Endometrial microvascular endothelial cells (primary cell): ENCODE data around the gene LOXL3. TPM values are rescaled to one million over a fixed set of nuclear protein-coding genes. Genes with fewer than 3 reads are reported as not detected.

Source experiments
- in situ Hi-C: cut with HindIII; loops from 2 replicates; pipeline ENCODE4 v1.10.0; 2017; ENCODE audit warnings: low sequenced_read_pairs, low pct_unique_long_range_greater_than_20kb; ENCODE audit errors: inconsistent ontology term
- total RNA-seq: library from RNA; depleted of rRNA; stranded (reverse); fragments of >200 nt; gene quantifications from one replicate; pipeline ENCODE4 v1.2.3, GENCODE V29; 2015; ENCODE audit errors: inconsistent ontology term

LOXL3 gene
- total RNA-seq, 1 donor from 2014 or later: 0.65 TPM

DNA sequence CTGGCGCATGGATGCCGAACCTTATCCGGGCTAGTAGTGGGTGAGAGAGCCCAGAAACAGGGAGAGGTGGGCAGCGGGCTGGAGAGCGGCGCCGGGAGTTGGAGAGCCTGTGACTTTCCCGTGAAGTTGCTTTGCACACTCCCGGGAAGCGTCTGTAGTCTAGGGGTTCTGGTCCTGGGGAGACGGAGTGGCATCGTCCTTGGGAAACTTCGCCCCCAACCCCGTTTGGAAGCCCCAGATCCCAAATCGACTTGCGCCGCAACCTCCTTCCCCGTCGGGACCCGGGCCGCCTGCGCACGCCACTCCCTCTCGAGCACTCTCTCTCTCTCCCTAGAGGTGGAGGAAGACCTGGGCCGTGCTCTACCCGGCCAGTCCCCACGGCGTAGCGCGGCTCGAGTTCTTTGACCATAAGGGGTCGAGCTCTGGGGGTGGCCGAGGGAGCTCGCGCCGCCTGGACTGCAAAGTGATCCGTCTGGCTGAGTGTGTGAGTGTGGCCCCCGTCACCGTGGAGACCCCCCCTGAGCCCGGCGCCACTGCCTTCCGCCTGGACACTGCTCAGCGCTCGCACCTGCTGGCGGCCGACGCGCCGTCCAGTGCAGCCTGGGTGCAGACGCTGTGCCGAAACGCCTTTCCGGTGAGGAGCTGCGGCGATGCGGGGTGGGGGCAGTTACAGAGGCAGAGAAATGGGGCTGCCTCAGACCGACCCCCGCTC lies 1.2 kb upstream of the LOXL3 start:
- in situ Hi-C loops: no loop called here

DNA sequence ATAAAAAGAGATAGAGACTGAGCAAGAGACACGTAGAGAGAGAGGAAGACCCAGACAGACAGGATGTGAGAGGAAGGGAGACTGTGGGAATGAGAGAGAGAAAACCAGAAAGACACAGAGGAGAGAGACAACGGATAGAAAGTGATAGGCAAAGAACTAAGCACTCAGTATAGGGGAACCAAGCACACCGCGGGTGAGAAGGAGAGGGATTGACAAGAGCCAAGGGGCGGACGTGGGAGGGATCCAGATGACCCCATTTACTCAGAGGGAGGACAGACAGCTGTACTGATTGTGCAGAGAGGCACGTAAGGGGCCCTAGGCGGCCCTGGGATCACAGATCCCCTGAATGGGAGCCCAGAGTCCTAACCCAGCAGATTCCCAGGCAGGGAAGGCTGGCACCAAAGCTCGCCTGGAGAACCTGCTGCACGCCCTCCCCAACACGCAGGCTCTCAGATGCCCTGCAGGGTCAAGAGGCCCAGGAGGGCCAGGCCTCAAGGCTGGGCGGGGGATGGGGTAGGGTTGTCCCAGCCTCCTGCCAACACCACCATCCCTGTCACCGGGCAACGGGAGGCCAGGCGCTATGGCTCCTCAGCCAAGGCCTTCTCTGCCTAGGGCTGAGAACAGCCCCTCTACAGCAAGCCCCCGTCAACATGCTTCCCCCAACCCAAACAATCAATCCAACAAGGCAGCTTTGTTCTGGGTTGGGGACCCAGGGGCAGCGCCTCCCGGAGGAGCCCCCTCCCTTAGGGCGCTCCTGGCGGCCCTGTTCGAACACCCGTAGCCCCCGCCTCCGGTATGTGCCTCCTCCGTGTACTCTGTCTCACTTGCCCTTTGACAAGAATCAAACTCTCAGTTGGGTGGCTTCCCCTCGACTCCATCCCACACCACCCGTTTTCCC lies 579 bp downstream of the LOXL3 start:
- in situ Hi-C loops: no loop called here

DNA sequence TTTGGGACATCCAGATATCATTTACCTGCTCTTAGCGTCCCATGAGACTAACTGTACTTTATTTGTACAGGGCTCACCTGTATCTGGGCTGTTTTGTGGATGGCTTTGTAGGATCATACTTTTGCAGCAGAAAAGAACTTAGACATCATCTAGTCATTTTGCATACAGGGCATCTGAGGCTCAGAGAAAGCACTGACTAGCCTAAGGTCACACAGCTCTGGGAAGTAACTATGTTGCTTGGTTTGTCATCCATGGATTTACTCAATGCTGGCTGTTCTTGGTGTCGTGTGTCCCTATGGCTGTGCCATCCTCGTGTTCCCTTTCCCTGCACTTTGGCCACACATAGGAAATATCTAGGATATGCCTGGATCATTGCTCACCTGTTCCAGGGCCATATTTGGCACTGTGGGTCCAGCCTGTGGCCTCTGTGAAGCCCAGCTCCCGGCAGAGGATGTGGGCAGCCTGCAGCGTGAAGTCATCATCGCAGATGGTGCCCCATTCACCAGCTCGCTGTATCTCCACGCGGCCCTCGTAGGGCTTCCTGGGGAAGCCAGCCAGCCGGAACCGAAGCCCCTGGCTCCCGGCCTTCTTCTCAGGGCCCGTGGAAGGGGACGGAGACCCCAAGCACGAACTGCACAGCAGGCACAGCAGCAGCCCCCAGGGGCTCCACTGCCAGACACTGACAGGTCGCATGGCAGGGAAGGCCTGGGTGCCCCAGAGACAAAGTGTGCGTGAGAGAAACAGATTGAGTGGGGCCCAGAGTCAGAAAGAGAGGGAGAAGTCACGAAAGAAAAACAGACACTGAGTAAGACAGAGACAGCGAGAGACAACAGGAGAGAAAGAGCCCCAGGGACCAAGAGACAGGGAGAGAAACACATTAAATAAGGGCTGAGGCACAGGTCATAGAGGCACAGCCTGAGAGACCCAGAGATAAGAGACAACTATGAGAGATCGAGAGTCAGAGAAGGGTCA lies 1.5 kb downstream of the LOXL3 start:
- in situ Hi-C loops: no loop called here

DNA sequence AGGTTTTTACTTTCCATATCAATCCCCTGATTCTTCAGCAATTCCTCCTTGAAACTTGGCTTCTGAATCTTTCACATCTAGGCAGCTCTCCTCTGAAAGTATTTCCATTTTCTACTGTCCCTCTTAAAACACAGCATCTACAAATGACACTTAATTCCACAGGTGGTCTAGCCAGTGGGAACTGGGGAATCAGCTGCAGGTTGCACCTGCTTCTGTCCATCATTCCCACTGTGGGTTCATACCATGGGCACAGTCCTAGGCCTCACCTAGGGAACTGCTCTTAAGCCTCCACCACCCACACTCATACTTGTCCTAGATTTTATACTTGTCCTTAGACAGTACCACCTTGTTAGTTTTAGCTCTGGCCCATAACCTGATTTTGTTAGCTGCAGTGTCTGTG lies 2.2 kb downstream of the LOXL3 start:
- in situ Hi-C loops: no loop called here

DNA sequence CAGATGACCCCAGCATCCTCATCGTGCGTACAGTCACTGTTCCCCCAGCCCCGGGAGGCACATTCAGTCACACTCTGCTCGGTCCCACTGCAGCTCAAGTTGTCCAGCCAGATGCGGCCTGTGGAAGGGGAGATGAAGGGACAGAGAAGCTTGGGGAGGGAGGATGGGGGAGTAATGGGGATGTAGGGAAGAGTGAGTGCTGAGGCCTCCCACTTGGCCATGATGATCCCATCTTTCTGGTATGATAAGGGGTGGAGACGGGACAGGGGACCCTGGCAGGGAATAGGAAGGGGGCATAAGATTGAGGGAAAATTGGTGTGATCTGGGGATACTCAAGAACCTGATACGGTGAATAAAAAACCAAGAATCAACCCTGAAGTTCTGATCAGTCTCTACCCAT lies 3.5 kb downstream of the LOXL3 start:
- in situ Hi-C loops: no loop called here

DNA sequence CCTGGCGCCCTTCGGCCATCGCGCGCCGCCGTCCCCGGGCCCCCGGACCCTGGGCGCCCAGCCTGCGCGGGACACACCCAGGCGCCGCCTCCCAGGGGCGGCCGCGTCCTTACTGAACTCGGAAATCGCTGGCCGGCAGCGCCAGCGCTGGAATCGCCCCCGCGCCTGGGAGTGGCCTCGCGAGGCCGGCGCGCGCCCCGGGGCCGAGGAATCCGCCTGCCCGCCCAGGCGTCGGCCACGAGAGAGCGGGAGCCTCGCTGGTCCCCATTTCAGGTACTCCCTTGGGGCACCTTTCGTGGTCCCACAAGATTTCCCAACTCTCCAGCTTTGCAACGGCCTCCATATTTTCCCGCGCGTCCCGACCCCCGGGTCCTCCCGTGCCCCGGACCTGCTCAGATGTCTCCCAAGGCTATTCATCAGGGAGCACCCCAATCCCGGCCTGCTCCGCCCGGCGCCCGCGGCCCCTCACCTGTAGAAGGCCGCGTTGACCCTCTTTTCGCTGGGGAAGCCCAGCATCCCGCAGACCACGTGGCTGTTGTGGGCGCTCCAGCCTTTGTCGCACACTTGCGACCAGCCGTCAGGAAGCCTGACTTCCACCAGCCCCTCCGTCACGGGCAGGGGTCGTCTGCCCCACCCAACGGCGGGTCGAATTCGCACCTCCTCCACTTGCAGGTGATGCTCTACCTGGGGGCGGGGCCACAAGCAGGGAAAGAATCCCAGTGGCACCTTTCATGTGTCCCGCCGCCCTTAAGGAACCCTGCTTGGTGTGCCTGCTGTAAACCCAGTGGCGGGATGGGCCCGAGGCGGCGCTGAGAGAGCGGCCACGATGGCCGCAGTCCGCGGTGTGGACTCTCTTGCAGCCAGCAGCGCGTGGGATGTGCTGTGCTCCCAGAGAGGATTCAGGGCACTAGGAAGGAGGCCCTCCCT lies 4.6 kb downstream of the LOXL3 start:
- in situ Hi-C loops: no loop called here

DNA sequence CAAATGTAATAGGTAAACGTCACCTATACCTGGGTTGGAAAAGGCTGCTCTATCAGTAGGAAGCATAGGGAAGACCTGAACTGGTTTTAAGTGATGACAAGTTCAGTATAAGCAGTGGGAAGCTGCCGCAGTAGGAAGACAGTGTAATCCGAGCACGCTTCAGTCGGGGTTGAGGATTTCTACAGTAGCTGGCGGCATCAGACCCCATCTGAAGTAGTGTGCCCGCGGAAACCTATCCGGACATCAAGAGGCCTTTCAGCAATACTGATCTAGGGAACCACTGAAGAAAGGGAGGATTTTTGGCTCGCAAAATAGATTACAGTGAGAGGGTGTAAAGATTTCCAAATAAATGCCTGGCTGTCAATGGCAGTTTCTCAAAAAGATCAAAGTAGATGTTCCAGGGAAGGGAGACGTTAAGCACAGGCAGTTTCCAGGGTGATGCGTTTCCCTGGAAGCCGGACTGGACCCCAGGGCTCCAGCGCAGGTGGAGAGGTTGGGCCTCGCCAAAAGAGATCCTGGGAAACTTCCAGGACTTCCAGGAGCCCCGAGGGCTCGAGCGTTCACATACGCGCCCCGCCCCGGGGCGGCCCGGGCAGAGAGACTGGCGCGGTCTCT lies 5.3 kb downstream of the LOXL3 start:
- in situ Hi-C loops: no loop called here

DNA sequence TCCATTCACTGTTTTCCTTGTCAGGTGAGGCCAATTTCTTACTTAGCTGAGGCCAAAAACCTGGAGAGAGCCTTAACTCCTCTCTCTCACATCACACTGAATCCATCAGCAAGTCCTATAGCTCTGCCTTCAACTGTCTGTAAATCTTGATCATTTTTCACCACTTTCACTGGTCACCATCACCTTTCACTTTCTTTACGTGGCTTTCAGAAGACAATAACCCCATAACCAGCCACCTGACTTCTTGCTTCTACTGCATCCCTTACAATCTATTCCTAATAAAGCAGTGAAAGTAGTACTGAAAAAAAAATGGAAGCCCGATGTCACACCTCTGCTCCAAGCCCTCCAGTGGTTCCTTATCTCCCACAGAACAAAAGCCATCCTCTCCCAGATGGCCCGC lies 7.7 kb downstream of the LOXL3 start:
- in situ Hi-C loops: no loop called here

DNA sequence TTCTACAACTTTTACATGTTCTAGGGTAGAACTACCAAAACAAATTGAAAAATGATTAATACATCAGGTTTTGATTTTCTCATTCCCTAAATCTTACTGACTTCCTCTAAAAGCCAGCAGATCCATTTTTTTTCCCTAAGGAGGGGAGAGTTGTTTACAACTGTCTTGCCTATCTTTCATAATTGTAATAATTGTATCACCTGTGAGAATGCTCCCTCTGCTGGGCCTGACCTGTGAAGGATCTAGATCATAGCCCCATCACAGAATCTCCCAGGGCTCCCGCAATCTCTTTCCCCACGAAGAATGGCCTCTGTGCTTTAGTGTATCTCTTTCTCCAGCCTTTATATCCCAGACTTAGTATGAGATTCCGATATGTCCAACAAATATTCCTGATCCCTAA lies 9.1 kb downstream of the LOXL3 start:
- in situ Hi-C loops: no loop called here

DNA sequence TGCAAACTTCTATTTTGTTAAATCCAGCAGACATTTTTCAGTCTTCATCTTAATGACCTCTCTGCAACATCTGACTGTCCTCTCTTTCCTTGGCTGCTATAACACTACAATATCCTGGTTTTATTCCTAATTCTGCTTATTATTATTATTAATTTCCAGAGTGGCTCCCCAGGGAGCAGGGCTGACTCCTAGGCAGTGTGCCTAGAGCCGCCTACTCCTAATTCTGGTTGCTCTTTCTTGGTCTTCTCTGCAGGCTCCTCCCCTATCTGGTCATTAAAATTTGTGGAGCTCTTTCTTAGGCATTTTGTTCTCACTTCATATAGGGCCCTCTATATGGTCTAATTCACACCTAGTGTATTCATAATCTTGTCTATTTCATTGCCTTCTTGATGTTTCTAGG lies 10.8 kb downstream of the LOXL3 start:
- in situ Hi-C loops: no loop called here

DNA sequence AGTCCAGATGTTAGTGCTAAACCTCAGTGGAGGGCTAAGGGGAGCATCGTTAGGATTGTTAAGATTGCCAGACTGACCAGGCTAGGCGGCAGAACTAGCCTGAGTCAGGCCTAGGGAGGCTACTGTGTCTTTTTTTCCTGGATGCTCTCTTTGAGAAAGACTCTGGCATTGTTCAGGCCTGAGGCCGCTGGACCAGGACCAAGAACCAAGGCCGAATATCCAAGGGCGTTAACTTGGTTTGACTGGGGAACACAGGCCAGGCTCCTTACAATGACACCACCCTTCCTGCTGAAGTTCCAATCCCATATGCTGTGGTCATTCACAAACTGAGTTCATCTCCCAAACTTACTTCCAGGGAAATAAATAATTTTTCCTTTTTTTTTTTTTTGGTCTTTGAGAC lies 13.5 kb downstream of the LOXL3 start:
- in situ Hi-C loops: no loop called here

DNA sequence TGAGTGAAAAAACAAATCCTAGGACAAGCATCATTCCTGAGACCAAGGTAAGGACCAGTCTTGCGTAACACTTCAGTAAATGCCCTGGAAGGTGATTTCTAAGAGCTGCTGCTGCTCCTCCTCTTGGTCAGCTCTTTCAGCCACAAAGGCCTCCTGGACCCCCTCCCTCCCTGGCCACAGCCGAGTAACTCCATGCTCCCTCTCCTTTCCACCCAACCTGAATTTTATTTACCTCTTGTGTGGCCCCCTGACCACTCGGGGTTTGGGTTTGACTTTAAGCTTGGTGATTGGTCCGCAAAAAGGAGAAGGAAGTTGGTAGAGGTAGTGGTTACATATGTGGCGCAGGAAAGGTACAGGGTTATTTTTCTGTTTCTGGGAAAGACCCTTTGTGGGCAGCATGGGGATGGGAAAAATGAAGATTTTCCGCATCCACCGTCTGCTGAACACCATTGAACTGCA lies 14.8 kb downstream of the LOXL3 start:
- in situ Hi-C loops: no loop called here

DNA sequence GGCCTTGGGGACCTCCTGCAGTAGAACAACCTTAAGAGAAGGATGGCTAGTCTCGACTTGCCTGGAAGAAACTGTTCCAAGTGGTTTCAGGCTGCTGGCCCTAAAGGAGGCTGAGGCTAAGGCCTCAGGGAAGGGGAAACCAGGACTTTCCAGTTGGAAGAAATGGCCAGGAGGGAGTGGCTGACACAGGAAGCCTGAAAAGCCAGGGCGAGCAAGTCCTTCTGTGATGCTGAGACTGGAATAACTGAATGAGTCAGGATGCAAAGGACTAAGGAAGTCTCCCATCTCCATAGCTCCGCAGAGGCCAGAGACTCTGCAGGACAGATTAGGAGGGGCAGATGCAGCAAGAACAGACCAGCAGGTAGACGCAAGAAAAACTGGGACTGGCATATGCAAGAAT lies 16.6 kb downstream of the LOXL3 start:
- in situ Hi-C loops: no loop called here

DNA sequence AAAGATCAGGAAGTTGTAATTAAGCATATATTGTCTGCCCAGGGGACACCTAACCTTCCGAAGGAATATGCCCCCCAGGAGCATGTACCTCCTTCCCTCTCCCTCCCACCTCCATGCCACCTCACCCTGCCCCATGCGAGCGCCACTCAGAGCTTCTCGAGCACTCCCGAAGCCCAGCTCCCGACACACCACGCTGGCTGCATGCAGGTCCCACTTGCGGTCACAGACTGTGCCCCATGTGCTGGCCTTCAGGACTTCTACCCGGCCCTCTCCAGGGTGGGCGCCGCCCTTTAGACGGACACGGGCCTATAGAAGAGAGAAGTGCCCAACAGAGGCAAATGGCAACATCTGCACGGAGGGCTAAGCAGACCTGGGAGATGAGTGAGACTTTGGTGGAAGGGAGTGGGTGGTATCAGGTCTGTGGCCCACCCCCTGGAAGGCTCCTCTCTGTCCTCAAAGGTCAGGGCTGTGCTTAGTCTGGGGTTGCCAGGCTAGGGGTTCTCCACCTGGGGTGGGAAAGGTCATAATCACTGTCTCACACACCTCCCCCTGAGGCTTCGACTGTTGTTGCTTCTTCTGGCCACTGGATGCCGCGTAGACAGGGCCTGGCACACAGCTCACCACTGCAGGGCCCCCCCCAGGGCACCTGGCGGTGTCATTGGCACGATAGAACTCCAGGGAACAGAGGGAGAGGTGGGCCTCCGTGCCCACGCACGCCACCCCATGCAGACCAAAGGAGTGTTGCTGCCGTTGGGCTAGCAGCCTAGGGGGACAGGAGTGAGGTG lies 17.4 kb downstream of the LOXL3 start:
- in situ Hi-C loops: no loop called here

DNA sequence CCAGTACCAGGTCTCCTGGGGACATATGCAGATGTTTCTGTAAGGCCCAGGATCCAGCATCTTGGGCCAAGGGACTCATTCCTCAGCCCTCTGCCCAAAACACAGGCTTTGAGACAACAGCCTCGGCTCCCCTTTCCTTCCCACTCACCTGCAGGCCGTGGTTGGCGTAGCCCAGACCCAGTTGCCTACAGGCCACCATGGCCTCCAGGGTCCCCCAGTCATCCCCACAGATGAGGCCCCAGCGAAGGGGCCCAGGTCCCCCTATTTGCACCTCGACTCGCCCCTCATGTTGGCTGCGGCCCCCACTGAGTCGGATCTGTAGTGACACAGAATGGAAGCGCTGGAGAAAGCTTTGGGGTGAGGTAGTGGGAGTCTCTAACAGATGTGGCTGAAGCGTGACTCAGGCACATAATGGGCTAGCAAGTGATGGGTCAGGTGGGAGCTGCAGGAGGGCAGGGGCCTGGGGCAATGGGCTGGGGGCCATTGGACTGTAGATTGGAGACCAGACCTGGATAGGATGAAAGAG lies 18.2 kb downstream of the LOXL3 start:
- in situ Hi-C loops: no loop called here

DNA sequence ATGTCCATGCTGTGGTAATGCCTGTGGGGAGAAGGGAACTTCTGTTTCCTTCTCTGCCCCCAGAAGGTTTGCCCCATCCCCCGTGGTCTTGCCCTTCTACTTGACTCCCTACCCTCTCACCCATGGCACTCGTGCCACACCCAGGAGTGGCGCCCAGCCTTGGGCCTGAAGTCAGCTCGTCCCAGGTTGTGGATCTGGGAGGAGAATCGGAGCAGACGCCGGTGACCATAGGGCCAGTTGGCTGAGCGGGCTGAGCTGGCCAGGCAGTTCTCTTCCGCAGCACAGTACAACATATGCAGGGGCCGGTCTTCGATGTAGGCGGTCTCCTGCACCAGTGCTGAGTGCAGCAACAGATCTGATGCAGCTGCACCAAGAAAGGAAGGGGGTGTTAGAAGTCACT lies 19.3 kb downstream of the LOXL3 start:
- in situ Hi-C loops: no loop called here

DNA sequence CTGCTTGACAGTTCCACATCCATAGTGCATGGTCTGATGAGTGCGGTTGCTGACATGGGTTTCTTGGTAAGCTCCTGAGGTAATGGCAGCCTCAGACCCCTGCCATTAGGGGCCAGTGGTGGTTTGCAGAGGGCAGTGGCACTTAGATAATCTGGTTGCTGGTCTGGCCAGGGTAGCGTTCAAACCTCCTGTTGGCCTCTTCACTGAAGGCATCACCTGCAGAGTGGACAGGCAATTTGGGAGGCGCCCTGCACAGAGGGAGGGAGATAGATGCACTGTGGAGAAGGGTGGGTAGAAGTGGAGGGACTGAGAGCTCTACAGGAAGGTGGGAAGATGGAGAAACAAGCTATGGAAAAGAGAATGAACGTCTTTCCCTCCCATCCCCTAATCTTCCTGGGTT lies 20.3 kb downstream of the LOXL3 start:
- in situ Hi-C loops: no loop called here
